H1 (cell line): ENCODE measurements around the gene THAP5. TPM values are rescaled to one million over a fixed set of nuclear protein-coding genes. Genes with fewer than 3 reads are reported as not detected.

Experiments used
- CTCF ChIA-PET: fragments of 300-600 bp; sonication (Branson Sonifier 250); formaldehyde crosslinking; loops from one replicate; lab custom pipeline; 2021; ENCODE audit not compliant: partially characterized antibody; lab: Charles Lee
- POLR2A ChIA-PET: fragments of 300-600 bp; sonication (Branson Sonifier 250); formaldehyde crosslinking; loops from one replicate; lab custom pipeline; 2021; ENCODE audit warnings: inconsistent platforms; ENCODE audit not compliant: partially characterized antibody; lab: Charles Lee
- DNase-seq, 2 experiments: peaks; one replicate each; pipeline versions ENCODE4 v3.0.0 to v3.0.0-alpha.2; 2010 to 2022; ENCODE audit warnings: low spot score in 2 of 2, low read depth in 1 of 2, mixed read lengths in 1 of 2
- FAIRE-seq: peaks from 2 replicates; lab custom pipeline; 2011; peaks lifted over from hg19 to GRCh38; lab: Jason Lieb, UNC
- H2AFZ ChIP-seq: 2 replicates; pipeline ENCODE4 v1.8.1; 2012; ENCODE audit warnings: low read length, inconsistent platforms
- H2AK5ac ChIP-seq: 2 replicates; pipeline ENCODE4 v1.6.1; 2013; ENCODE audit warnings: low read depth, low read length
- H2BK120ac ChIP-seq: replicated peaks from 2 replicates; pipeline ENCODE3; 2013; ENCODE audit warnings: low read depth, low read length, inconsistent platforms
- H2BK12ac ChIP-seq: 2 replicates; pipeline ENCODE4 v1.6.1; 2013; ENCODE audit warnings: low read depth, low read length
- H2BK15ac ChIP-seq: 2 replicates; pipeline ENCODE4 v1.6.1; 2013; ENCODE audit warnings: low read length
- H2BK20ac ChIP-seq: 2 replicates; pipeline ENCODE4 v1.6.1; 2013; ENCODE audit warnings: low read length
- H2BK5ac ChIP-seq: 2 replicates; pipeline ENCODE4 v1.6.1; 2013; ENCODE audit warnings: low read depth, low read length
- H3K14ac ChIP-seq: 2 replicates; pipeline ENCODE4 v1.6.1; 2013; ENCODE audit warnings: inconsistent platforms; ENCODE audit not compliant: insufficient read length
- H3K18ac ChIP-seq: 2 replicates; pipeline ENCODE4 v1.6.1; 2013; ENCODE audit warnings: low read length; ENCODE audit errors: extremely low read depth
- H3K23ac ChIP-seq: 2 replicates; pipeline ENCODE4 v1.6.1; 2013; ENCODE audit warnings: inconsistent platforms; ENCODE audit not compliant: insufficient read length
- H3K23me2 ChIP-seq: 2 replicates; pipeline ENCODE4 v1.6.1; 2013; ENCODE audit warnings: low read depth, low read length
- H3K27ac ChIP-seq: 2 replicates; pipeline ENCODE4 v1.6.1; 2011; ENCODE audit warnings: low read depth, low read length, inconsistent platforms
- H3K27me3 ChIP-seq, 4 experiments: replicated peaks in 1 of 4; 1 replicate in 1 of 4; 2 replicates in 3 of 4; pipeline versions ENCODE4 v1.6.1 to v1.8.1; 2011 to 2013; ENCODE audit warnings: low read length in 3 of 4, mild to moderate bottlenecking in 3 of 4, inconsistent platforms in 2 of 4, mixed read lengths in 2 of 4, moderate library complexity in 1 of 4; ENCODE audit not compliant: control insufficient read depth in 3 of 4, insufficient read depth in 3 of 4; ENCODE audit errors: extremely low read depth in 1 of 4
- H3K36me3 ChIP-seq, 4 experiments: 2 replicates each; pipeline versions ENCODE4 v1.6.1 to v1.8.1; 2011 to 2013; ENCODE audit warnings: mild to moderate bottlenecking in 4 of 4, low read length in 3 of 4, moderate library complexity in 2 of 4, control low read depth in 1 of 4, inconsistent platforms in 1 of 4; ENCODE audit not compliant: insufficient read depth in 4 of 4, control insufficient read depth in 2 of 4
- H3K4ac ChIP-seq: replicated peaks from 2 replicates; pipeline ENCODE3; 2013; ENCODE audit warnings: low read length, low read depth, mixed read lengths, inconsistent platforms; ENCODE audit not compliant: insufficient read length
- H3K4me1 ChIP-seq, 4 experiments: replicated peaks in 1 of 4; 1 replicate in 1 of 4; 2 replicates in 3 of 4; pipeline versions ENCODE4 v1.6.1 to v1.8.1; 2011 to 2013; ENCODE audit warnings: low read length in 3 of 4, inconsistent platforms in 2 of 4, mixed read lengths in 1 of 4; ENCODE audit not compliant: insufficient read depth in 4 of 4, control insufficient read depth in 3 of 4
- H3K4me2 ChIP-seq, 2 experiments: 2 replicates each; pipeline versions ENCODE4 v1.6.1 to v1.8.1; 2011 to 2013; ENCODE audit warnings: low read depth in 2 of 2, low read length in 2 of 2, control low read depth in 1 of 2, inconsistent platforms in 1 of 2, mild to moderate bottlenecking in 1 of 2; ENCODE audit not compliant: insufficient read depth in 1 of 2
- H3K4me3 ChIP-seq, 4 experiments: fragments of 200-600, 300-600 bp in 1 of 4; sonication (generic), shearing (Covaris generic), sonication (Bioruptor Twin) in 1 of 4; 2 replicates each; pipeline versions ENCODE4 v1.5.1 to v1.8.1; 2011 to 2016; ENCODE audit warnings: low read length in 4 of 4, low read depth in 3 of 4, control low read depth in 2 of 4, inconsistent platforms in 2 of 4, mild to moderate bottlenecking in 2 of 4, mixed read lengths in 1 of 4, moderate library complexity in 1 of 4; ENCODE audit not compliant: insufficient read depth in 2 of 4; ENCODE audit errors: extremely low read depth in 1 of 4
- H3K56ac ChIP-seq: replicated peaks from 2 replicates; pipeline ENCODE3; 2013; ENCODE audit warnings: low read depth, mild to moderate bottlenecking, mixed read lengths, low read length, inconsistent platforms; ENCODE audit not compliant: insufficient read length
- H3K79me1 ChIP-seq: 2 replicates; pipeline ENCODE4 v1.6.1; 2013; ENCODE audit warnings: low read depth, low read length, control low read depth
- H3K79me2 ChIP-seq, 2 experiments: 2 replicates each; pipeline versions ENCODE4 v1.6.1 to v1.8.1; 2012 to 2013; ENCODE audit warnings: low read length in 2 of 2, mild to moderate bottlenecking in 2 of 2, inconsistent platforms in 1 of 2; ENCODE audit not compliant: insufficient read depth in 2 of 2, control insufficient read depth in 1 of 2
- H3K9ac ChIP-seq, 4 experiments: replicated peaks in 1 of 4; 1 replicate in 1 of 4; 2 replicates in 3 of 4; pipeline versions ENCODE4 v1.6.1 to v1.8.1; 2011 to 2013; ENCODE audit warnings: low read depth in 3 of 4, low read length in 3 of 4, control low read depth in 2 of 4, mild to moderate bottlenecking in 2 of 4, moderate library complexity in 2 of 4, inconsistent platforms in 1 of 4; ENCODE audit errors: extremely low read depth in 1 of 4
- H3K9me3 ChIP-seq, 2 experiments: 2 replicates each; pipeline versions ENCODE4 v1.6.1 to v1.8.1; 2012 to 2013; ENCODE audit warnings: mild to moderate bottlenecking in 2 of 2, moderate library complexity in 2 of 2, control low read depth in 1 of 2, inconsistent platforms in 1 of 2, low read depth in 1 of 2, low read length in 1 of 2, mixed read lengths in 1 of 2; ENCODE audit not compliant: insufficient read depth in 2 of 2
- H4K20me1 ChIP-seq, 2 experiments: replicated peaks in 1 of 2; 2 replicates each; pipeline versions ENCODE3 to v1.8.1; 2011 to 2013; ENCODE audit warnings: inconsistent platforms in 2 of 2, low read length in 2 of 2, mild to moderate bottlenecking in 1 of 2; ENCODE audit not compliant: insufficient read depth in 2 of 2, control insufficient read depth in 1 of 2
- H4K5ac ChIP-seq: 2 replicates; pipeline ENCODE4 v1.6.1; 2013; ENCODE audit warnings: low read length, low read depth, mixed read lengths, inconsistent platforms; ENCODE audit not compliant: insufficient read length
- H4K8ac ChIP-seq: 2 replicates; pipeline ENCODE4 v1.8.0; 2013; ENCODE audit warnings: mild to moderate bottlenecking, moderate library complexity, low read length, inconsistent platforms; ENCODE audit not compliant: insufficient read depth; ENCODE audit errors: extremely low read depth
- H4K91ac ChIP-seq: replicated peaks from 2 replicates; pipeline ENCODE3; 2013; ENCODE audit warnings: low read length, mixed read lengths, inconsistent platforms; ENCODE audit not compliant: insufficient read length
- CHD1 ChIP-seq: IDR thresholded peaks from 2 replicates; pipeline ENCODE4 v1.6.1; 2012; ENCODE audit warnings: low read depth, low read length, improper control_type of control experiment
- CHD2 ChIP-seq: IDR thresholded peaks from 2 replicates; pipeline ENCODE4 v1.6.1; 2012; ENCODE audit warnings: low read length, improper control_type of control experiment
- CREB1 ChIP-seq: IDR thresholded peaks from 2 replicates; pipeline ENCODE4 v1.6.1; 2012; ENCODE audit warnings: inconsistent platforms
- EP300 ChIP-seq, 2 experiments: IDR thresholded peaks; 1 replicate in 1 of 2; 2 replicates in 1 of 2; pipeline ENCODE4 v1.6.1; 2011 to 2012; ENCODE audit warnings: low read depth in 2 of 2, low read length in 2 of 2, mild to moderate bottlenecking in 2 of 2, borderline replicate concordance in 1 of 2, inconsistent platforms in 1 of 2, moderate library complexity in 1 of 2
- JUN ChIP-seq: IDR thresholded peaks from 2 replicates; pipeline ENCODE4 v1.6.1; 2011; ENCODE audit warnings: low read depth, mild to moderate bottlenecking, improper control_type of control experiment, low read length
- KDM1A ChIP-seq: fragments of 200-600, 300-600 bp; sonication (generic); IDR thresholded peaks from 2 replicates; pipeline ENCODE4 v1.7.1; 2016; ENCODE audit warnings: mild to moderate bottlenecking, low read length, borderline replicate concordance
- NRF1 ChIP-seq: IDR thresholded peaks from 2 replicates; pipeline ENCODE4 v1.6.1; 2011; ENCODE audit warnings: mild to moderate bottlenecking, low read depth, low read length, improper control_type of control experiment
- WGBS, 2 experiments: shearing (Covaris generic) in 1 of 2; methylation state at CpG; one replicate each; pipeline versions ENCODE4 v1.1.6 to v1.1.7; 2013 to 2015; ENCODE audit warnings: low lambda C conversion rate in 2 of 2, mixed read lengths in 2 of 2, inconsistent platforms in 1 of 2, low coverage in 1 of 2, missing lambda C conversion rate in 1 of 2; ENCODE audit not compliant: insufficient replicate concordance in 2 of 2, insufficient coverage in 1 of 2, insufficient read length in 1 of 2; ENCODE audit errors: extremely low coverage in 1 of 2, missing lambda C conversion rate in 1 of 2; 5-methylcytosine and 5-hydroxymethylcytosine counted together
- polyA plus RNA-seq, 7 experiments: library from polyadenylated mRNA; depleted of rRNA in 3 of 7; stranded (reverse) in 5 of 7; unstranded in 2 of 7; fragments of >200 nt in 5 of 7; fragments of 200-250 nt in 2 of 7; gene quantifications; 1 replicate in 5 of 7; 2 replicates in 1 of 7; 4 replicates in 1 of 7; pipeline versions ENCODE4 v1.2.1 to v1.2.3, GENCODE V29; 2011 to 2013; ENCODE audit warnings: missing spikeins in 2 of 7, mixed read lengths in 2 of 7
- total RNA-seq: library from RNA; stranded (reverse); fragmentation: NEBNext Ultra II Directional; extraction: Animal tissue kit (Norgen Biotek cat#: 25700); gene quantifications from 2 replicates; pipeline ENCODE4 v1.2.1, GENCODE V29; 2021

The THAP5 gene
- total and polyA plus RNA-seq, 2 of the 8 experiments (the other 6 are each of a cell fraction or from before 2014, with no cell fraction given): 3.9 to 24.2 TPM

DNA sequence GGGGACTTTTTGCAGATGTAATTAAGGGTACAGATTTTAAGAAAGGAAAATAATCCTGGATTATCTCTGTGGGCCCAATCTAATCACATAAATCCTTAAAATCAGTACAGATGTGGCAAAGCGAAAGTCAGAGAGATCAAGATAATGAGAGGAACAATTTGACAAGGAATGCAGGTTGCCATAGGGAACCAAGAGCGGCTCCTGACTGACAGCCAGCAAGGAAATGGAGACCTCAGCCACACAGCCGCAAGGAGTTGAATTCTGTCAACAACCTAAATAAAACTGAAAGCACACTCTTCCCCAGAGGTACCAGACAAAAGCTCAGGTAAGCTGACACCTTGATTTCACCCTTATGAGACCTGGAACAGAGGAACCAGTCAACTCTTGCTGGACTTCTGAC is 40.2 kb downstream of the THAP5 start:
- WGBS, 2 experiments: 89% methylated on average over 3 of the region's 3 CpGs; no CpG with 5 or more reads in 1 of the 2 experiments
- H2BK5ac ChIP-seq: no peak overlapping the region
- H4K20me1 ChIP-seq: no peaks in the 10 kb centered on the region
- no peak overlapping the region for H3K4me3 ChIP-seq
- H2AFZ ChIP-seq: no peak overlapping the region
- H4K8ac ChIP-seq: no peak overlapping the region
- H3K4me1 ChIP-seq: peaks cover 0 to 2% (median under 1%) of the 10 kb centered on the region in 4 experiments; a peak in 1 of 7 replicates
- DNase-seq (no peak), FAIRE-seq (no peak)
- H4K91ac ChIP-seq: no peak overlapping the region
- POLR2A ChIA-PET: interaction anchor here (1.4 to 2.0 kb wide), 2 partner anchors 11 to 41 kb away, joined by 3 to 5 read pairs; partner anchors contain the start of genes DNAJB9 and THAP5
- CTCF ChIA-PET: interaction anchor here (1.2 kb wide), 1 partner anchor 46 kb away, joined by 5 read pairs; no protein-coding TSS in a partner anchor
- no peak overlapping the region for H3K4ac ChIP-seq
- H3K79me1 ChIP-seq: 0 out of 2 replicates have a peak, but pooled peaks cover 2% of the 10 kb centered on the region
- H3K23ac ChIP-seq: no peak overlapping the region
- H3K27me3 ChIP-seq: no peaks in the 10 kb centered on the region
- H3K4me2 ChIP-seq: no peak overlapping the region
- no peak overlapping the region for H4K5ac ChIP-seq
- no peak overlapping the region for H2BK12ac ChIP-seq
- H2BK15ac ChIP-seq: no peak overlapping the region
- peaks cover 4% of the 10 kb centered on the region; the same call in 1 of the 2 replicates for H3K23me2 ChIP-seq
- H3K14ac ChIP-seq: no peak overlapping the region
- H3K9me3 ChIP-seq: no peaks in the 10 kb centered on the region
- H3K18ac ChIP-seq: no peak overlapping the region
- H3K36me3 ChIP-seq: no peaks in the 10 kb centered on the region
- H3K79me2 ChIP-seq: peaks cover 0 to 10% of the 10 kb centered on the region in 2 experiments; a peak in 2 of 4 replicates
- no peak overlapping the region for H3K9ac ChIP-seq
- H3K27ac ChIP-seq: no peak overlapping the region
- no peak overlapping the region for H2AK5ac ChIP-seq
- no peak overlapping the region for H3K56ac ChIP-seq
- no peak overlapping the region for H2BK20ac ChIP-seq
- no peak overlapping the region for H2BK120ac ChIP-seq
- TF ChIP-seq KDM1A: no peak
- TF ChIP-seq JUN: no peak
- no peak for TF ChIP-seq CHD2
- no peak for TF ChIP-seq CREB1
- TF ChIP-seq EP300 (IDR thresholded peaks at IDR 0.05; ENCODE audit: borderline replicate concordance in 1 of 2, low read depth in 2 of 2, low read length in 2 of 2): no peak
- TF ChIP-seq NRF1: no peak
- no peak for TF ChIP-seq CHD1
